H9 (cell line): Measurements from ENCODE around the gene ARPC4. TPM values are rescaled to one million over a fixed set of nuclear protein-coding genes. Genes with fewer than 3 reads are reported as not detected.

ENCODE experiments used
- DNase-seq: peaks from one replicate; pipeline ENCODE4 v3.0.0-alpha.2; 2017
- H2AFZ ChIP-seq: one replicate; pipeline ENCODE4 v1.6.1; 2013; ENCODE audit warnings: mild to moderate bottlenecking, low read length, control low read depth, moderate library complexity
- H2AK5ac ChIP-seq: 2 replicates; pipeline ENCODE4 v1.6.1; 2013; ENCODE audit warnings: low read length, control low read depth, mixed read lengths; ENCODE audit not compliant: insufficient read length
- H2BK120ac ChIP-seq: one replicate; pipeline ENCODE4 v1.6.1; 2013; ENCODE audit warnings: low read depth, mild to moderate bottlenecking, low read length, control low read depth, inconsistent platforms; ENCODE audit not compliant: poor library complexity, severe bottlenecking
- H2BK12ac ChIP-seq: 2 replicates; pipeline ENCODE4 v1.6.1; 2013; ENCODE audit warnings: low read length, control low read depth, mixed read lengths, low read depth; ENCODE audit not compliant: insufficient read length
- H2BK15ac ChIP-seq: 2 replicates; pipeline ENCODE4 v1.6.1; 2013; ENCODE audit warnings: low read depth, low read length, control low read depth
- H2BK20ac ChIP-seq: one replicate; pipeline ENCODE4 v1.6.1; 2013; ENCODE audit warnings: low read depth, mild to moderate bottlenecking, low read length, control low read depth, inconsistent platforms; ENCODE audit not compliant: poor library complexity, severe bottlenecking
- H2BK5ac ChIP-seq: 2 replicates; pipeline ENCODE4 v1.6.1; 2013; ENCODE audit warnings: low read length, control low read depth, mixed read lengths; ENCODE audit not compliant: insufficient read length
- H3K14ac ChIP-seq: 2 replicates; pipeline ENCODE4 v1.6.1; 2013; ENCODE audit warnings: low read length, control low read depth; ENCODE audit not compliant: insufficient read depth
- H3K18ac ChIP-seq: 2 replicates; pipeline ENCODE4 v1.6.1; 2013; ENCODE audit warnings: low read depth, mild to moderate bottlenecking, mixed read lengths, low read length, control low read depth; ENCODE audit not compliant: insufficient read length
- H3K23ac ChIP-seq: 2 replicates; pipeline ENCODE4 v1.6.1; 2013; ENCODE audit warnings: low read length, control low read depth, mixed read lengths, low read depth; ENCODE audit not compliant: insufficient read length
- H3K23me2 ChIP-seq: 2 replicates; pipeline ENCODE4 v1.6.1; 2013; ENCODE audit warnings: low read depth, mild to moderate bottlenecking, mixed read lengths, low read length, control low read depth; ENCODE audit not compliant: insufficient read length, poor library complexity, severe bottlenecking
- H3K27ac ChIP-seq: 2 replicates; pipeline ENCODE4 v1.5.1; 2013; ENCODE audit warnings: low read length, control low read depth, mixed read lengths, low read depth; ENCODE audit not compliant: insufficient read length
- H3K27me3 ChIP-seq: 2 replicates; pipeline ENCODE4 v1.6.1; 2013; ENCODE audit warnings: low read length, control low read depth, inconsistent platforms; ENCODE audit not compliant: insufficient read depth
- H3K4ac ChIP-seq: 2 replicates; pipeline ENCODE4 v1.6.1; 2013; ENCODE audit warnings: low read depth, mild to moderate bottlenecking, control low read depth, inconsistent platforms, low read length, moderate library complexity
- H3K4me1 ChIP-seq: 2 replicates; pipeline ENCODE4 v1.6.1; 2013; ENCODE audit warnings: low read length, control low read depth, inconsistent platforms; ENCODE audit not compliant: insufficient read depth
- H3K4me2 ChIP-seq: 2 replicates; pipeline ENCODE4 v1.6.1; 2013; ENCODE audit warnings: low read length, control low read depth, mixed read lengths; ENCODE audit not compliant: insufficient read length, insufficient read depth
- H3K56ac ChIP-seq: 2 replicates; pipeline ENCODE4 v1.6.1; 2013; ENCODE audit warnings: low read depth, mild to moderate bottlenecking, mixed read lengths, low read length, control low read depth; ENCODE audit not compliant: insufficient read length
- H3K79me1 ChIP-seq: 2 replicates; pipeline ENCODE4 v1.6.1; 2013; ENCODE audit warnings: low read depth, mild to moderate bottlenecking, moderate library complexity, low read length, control low read depth, inconsistent platforms; ENCODE audit not compliant: insufficient read depth, poor library complexity, severe bottlenecking
- H3K79me2 ChIP-seq: 2 replicates; pipeline ENCODE4 v1.6.1; 2013; ENCODE audit warnings: low read length, control low read depth, inconsistent platforms; ENCODE audit not compliant: insufficient read depth
- H3K9ac ChIP-seq: 2 replicates; pipeline ENCODE4 v1.6.1; 2013; ENCODE audit warnings: low read length, control low read depth, mixed read lengths; ENCODE audit not compliant: insufficient read length; ENCODE audit errors: extremely low read depth
- H3K9me3 ChIP-seq: one replicate; pipeline ENCODE4 v1.6.1; 2013; ENCODE audit warnings: low read depth, low read length, inconsistent platforms; ENCODE audit not compliant: control insufficient read depth
- H3T11ph ChIP-seq: one replicate; pipeline ENCODE4 v1.6.1; 2013; ENCODE audit warnings: mild to moderate bottlenecking, low read length, control low read depth, inconsistent platforms
- H4K20me1 ChIP-seq: one replicate; pipeline ENCODE4 v1.6.1; 2013; ENCODE audit not compliant: control insufficient read depth, insufficient read length, insufficient read depth
- H4K5ac ChIP-seq: 2 replicates; pipeline ENCODE4 v1.6.1; 2013; ENCODE audit warnings: low read depth, mild to moderate bottlenecking, mixed read lengths, low read length, control low read depth; ENCODE audit not compliant: insufficient read length
- H4K8ac ChIP-seq: replicated peaks from 2 replicates; pipeline ENCODE4 v1.6.1; 2013; ENCODE audit warnings: low read length, control low read depth, mixed read lengths, low read depth; ENCODE audit not compliant: insufficient read length
- H4K91ac ChIP-seq: 2 replicates; pipeline ENCODE4 v1.6.1; 2013; ENCODE audit warnings: low read depth, mild to moderate bottlenecking, moderate library complexity, mixed read lengths, low read length, control low read depth; ENCODE audit not compliant: insufficient read length
- H3K27ac Mint-ChIP-seq, 3 experiments: 2 replicates in 2 of 3; 3 replicates in 1 of 3; pipeline ENCODE4 v1.8.0; 2020 to 2021; ENCODE audit warnings: mixed read lengths in 3 of 3, mild to moderate bottlenecking in 1 of 3, moderate library complexity in 1 of 3
- H3K27me3 Mint-ChIP-seq: 2 replicates; pipeline ENCODE4 v1.8.0; 2021; ENCODE audit warnings: low read depth, mild to moderate bottlenecking, moderate library complexity, mixed read lengths
- H3K36me3 Mint-ChIP-seq, 3 experiments: 2 replicates in 2 of 3; 3 replicates in 1 of 3; pipeline ENCODE4 v1.8.0; 2020 to 2021; ENCODE audit warnings: low read depth in 3 of 3, mixed read lengths in 3 of 3; ENCODE audit not compliant: insufficient read depth in 1 of 3
- H3K4me1 Mint-ChIP-seq, 2 experiments: 2 replicates each; pipeline ENCODE4 v1.8.0; 2020; ENCODE audit warnings: mixed read lengths in 2 of 2
- H3K4me3 Mint-ChIP-seq, 2 experiments: 2 replicates in 1 of 2; 3 replicates in 1 of 2; pipeline ENCODE4 v1.8.0; 2020 to 2021; ENCODE audit warnings: mild to moderate bottlenecking in 2 of 2, mixed read lengths in 2 of 2, moderate library complexity in 1 of 2
- H3K9me3 Mint-ChIP-seq, 2 experiments: 2 replicates in 1 of 2; 3 replicates in 1 of 2; pipeline ENCODE4 v1.8.0; 2020; ENCODE audit warnings: mild to moderate bottlenecking in 2 of 2, mixed read lengths in 2 of 2, moderate library complexity in 1 of 2
- WGBS: extraction: QIAGEN DNeasy Blood & Tissue Kit; methylation state at CpG from one replicate; pipeline ENCODE4 v1.1.7; 2013; ENCODE audit warnings: missing lambda C conversion rate, low lambda C conversion rate, mixed read lengths; ENCODE audit not compliant: insufficient read length; ENCODE audit errors: extremely low coverage; 5-methylcytosine and 5-hydroxymethylcytosine counted together
- total RNA-seq: library from RNA; stranded (reverse); gene quantifications from 2 replicates; pipeline ENCODE4 v1.2.1, GENCODE V29; 2021
- TF ChIP-seq, protein P1 (sequence below): fragments of 200-600 bp; sonication (generic); conservative IDR thresholded peaks from 3 replicates; pipeline ENCODE4 v1.8.0; 2021; ENCODE audit warnings: antibody characterized with exemption, mild to moderate bottlenecking

Gene ARPC4
- total RNA-seq, 1 experiment from 2014 or later: 161 TPM

DNA sequence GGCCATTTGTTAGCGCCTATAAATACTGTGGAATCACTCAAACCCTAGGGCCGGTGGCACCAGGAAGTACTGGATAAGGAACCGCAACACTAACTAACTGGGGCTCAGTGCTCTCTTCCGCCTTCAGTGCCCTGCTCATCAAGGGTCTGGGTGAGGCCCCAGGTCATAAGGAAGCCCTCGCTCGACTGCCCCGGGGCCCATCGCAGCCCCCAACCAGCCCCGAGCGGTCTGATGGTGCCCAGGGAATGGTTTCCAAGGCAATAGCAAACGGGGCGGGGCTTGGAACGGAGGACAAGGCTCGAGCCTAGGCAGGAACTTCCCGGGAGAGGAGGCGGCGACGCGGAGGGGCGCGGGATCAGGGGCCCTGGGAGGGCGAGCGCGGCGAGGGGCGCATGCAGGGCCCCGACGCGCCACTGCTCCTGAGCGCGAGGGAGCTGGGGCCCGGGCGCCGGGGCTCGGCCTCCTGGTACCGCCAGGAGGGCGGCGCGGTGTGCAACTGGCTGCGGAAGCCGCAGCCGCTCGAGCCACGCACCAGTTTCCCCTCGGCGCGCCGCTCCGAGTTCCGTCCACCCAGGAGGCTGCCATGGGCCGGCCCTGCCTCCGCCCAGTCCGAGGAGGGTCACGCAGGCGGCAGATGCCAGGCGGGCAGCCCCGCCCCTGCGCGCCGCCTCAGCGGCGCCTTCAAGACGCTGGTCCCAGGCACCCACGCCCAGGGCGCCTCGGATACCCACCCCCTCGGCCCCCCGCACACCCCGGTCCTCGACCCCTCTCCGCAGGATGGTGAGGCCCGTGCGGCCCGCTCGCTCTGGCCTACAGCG, 16.9 kb downstream of the ARPC4 start, which contains the start of gene TTLL3:
TSS of gene TTLL3 (plus strand) at position 648 of the 818 bp plus-strand sequence. CDS start 400 bp downstream, outside the sequence.
- Histone ChIP-seq H4K20me1 (no peaks in the 10 kb centered on the region), H4K8ac (no peak within 1 kb of the TSS), H3K23me2 (peaks cover 7% of the 10 kb centered on the region), H3K79me1 (no peaks in the 10 kb centered on the region), H3K56ac (no peak within 1 kb of the TSS), H3K79me2 (no peaks in the 10 kb centered on the region), H2BK120ac (no peak within 1 kb of the TSS), H2BK15ac (no peak within 1 kb of the TSS), H3T11ph (no peak within 1 kb of the TSS), H2AK5ac (no peak within 1 kb of the TSS), H3K4me1 (no peaks in the 10 kb centered on the region), H2BK12ac (no peak within 1 kb of the TSS), H3K4ac (no peak within 1 kb of the TSS), H3K9ac (no peak within 1 kb of the TSS), H2AFZ (no peak within 1 kb of the TSS), H3K27ac (no peak within 1 kb of the TSS), H3K4me2 (peak within 1 kb of the TSS; percentile 70), H3K27me3 (no peaks in the 10 kb centered on the region), H2BK20ac (no peak within 1 kb of the TSS), H3K23ac (no peak within 1 kb of the TSS), H2BK5ac (no peak within 1 kb of the TSS), H3K9me3 (no peaks in the 10 kb centered on the region), H3K18ac (peak within 1 kb of the TSS; percentile 63), H4K5ac (no peak within 1 kb of the TSS), H4K91ac (no peak within 1 kb of the TSS), H3K14ac (no peak within 1 kb of the TSS)
- no CpG with 5 or more reads among the region's 76 CpGs for WGBS
- H3K36me3 Mint-ChIP-seq: peaks cover 8 to 24% (median 18%) of the 10 kb centered on the region in 3 experiments; a peak in 6 of 7 replicates
- H3K27ac Mint-ChIP-seq: peak within 1 kb of the TSS; percentile 56 to 86 (median 60); a peak in 5 of 7 replicates
- TF ChIP-seq, protein P1, sequence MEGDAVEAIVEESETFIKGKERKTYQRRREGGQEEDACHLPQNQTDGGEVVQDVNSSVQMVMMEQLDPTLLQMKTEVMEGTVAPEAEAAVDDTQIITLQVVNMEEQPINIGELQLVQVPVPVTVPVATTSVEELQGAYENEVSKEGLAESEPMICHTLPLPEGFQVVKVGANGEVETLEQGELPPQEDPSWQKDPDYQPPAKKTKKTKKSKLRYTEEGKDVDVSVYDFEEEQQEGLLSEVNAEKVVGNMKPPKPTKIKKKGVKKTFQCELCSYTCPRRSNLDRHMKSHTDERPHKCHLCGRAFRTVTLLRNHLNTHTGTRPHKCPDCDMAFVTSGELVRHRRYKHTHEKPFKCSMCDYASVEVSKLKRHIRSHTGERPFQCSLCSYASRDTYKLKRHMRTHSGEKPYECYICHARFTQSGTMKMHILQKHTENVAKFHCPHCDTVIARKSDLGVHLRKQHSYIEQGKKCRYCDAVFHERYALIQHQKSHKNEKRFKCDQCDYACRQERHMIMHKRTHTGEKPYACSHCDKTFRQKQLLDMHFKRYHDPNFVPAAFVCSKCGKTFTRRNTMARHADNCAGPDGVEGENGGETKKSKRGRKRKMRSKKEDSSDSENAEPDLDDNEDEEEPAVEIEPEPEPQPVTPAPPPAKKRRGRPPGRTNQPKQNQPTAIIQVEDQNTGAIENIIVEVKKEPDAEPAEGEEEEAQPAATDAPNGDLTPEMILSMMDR: no peak
- peaks cover 16% of the 10 kb centered on the region for H3K27me3 Mint-ChIP-seq
- no peaks in the 10 kb centered on the region for H3K9me3 Mint-ChIP-seq
- DNase-seq: peak; percentile 80
- peaks cover 20 to 23% of the 10 kb centered on the region in 2 experiments for H3K4me1 Mint-ChIP-seq
- peak within 1 kb of the TSS; percentile 71 to 86 for H3K4me3 Mint-ChIP-seq
